Endothelial cell of umbilical vein (primary cell): ENCODE data around the gene CNTLN. TPM values are rescaled to one million over a fixed set of nuclear protein-coding genes. Genes with fewer than 3 reads are reported as not detected.

Experiments
- BruUV-seq: library from RNA; stranded (reverse); fragments of 400-500 nt; replicated peaks from 2 replicates; lab custom pipeline; 2021; lab: Mats Ljungman, UMichigan
- CTCF ChIA-PET: fragments of 300-600, 350-600 bp; sonication (Branson Sonifier 250); formaldehyde crosslinking; loops from one replicate; lab custom pipeline; 2021; ENCODE audit warnings: antibody characterized with exemption, inconsistent platforms; lab: Charles Lee
- POLR2A ChIA-PET: fragments of 300-600, 350-600 bp; sonication (Branson Sonifier 250); formaldehyde crosslinking; loops from one replicate; lab custom pipeline; 2021; ENCODE audit warnings: antibody characterized with exemption, inconsistent platforms; lab: Charles Lee
- DNase-seq: peaks from one replicate; pipeline ENCODE4 v3.0.0-alpha.2; 2011; ENCODE audit warnings: low read depth, low spot score
- FAIRE-seq: peaks from 2 replicates; lab custom pipeline; 2011; peaks lifted over from hg19 to GRCh38; lab: Jason Lieb, UNC
- H2AFZ ChIP-seq: 2 replicates; pipeline ENCODE4 v1.6.0; 2012; ENCODE audit warnings: low read depth, low read length, control low read depth, inconsistent platforms
- H3K27ac ChIP-seq: 2 replicates; pipeline ENCODE4 v1.5.1; 2011; ENCODE audit warnings: low read depth, mild to moderate bottlenecking, control low read depth, low read length, moderate library complexity; ENCODE audit not compliant: insufficient read depth
- H3K27me3 ChIP-seq, 2 experiments: 2 replicates each; pipeline versions ENCODE4 v1.6.0 to v1.6.1; 2011; ENCODE audit warnings: low read length in 2 of 2, mixed read lengths in 1 of 2; ENCODE audit not compliant: control insufficient read depth in 2 of 2, insufficient read depth in 2 of 2
- H3K36me3 ChIP-seq, 2 experiments: 2 replicates in 1 of 2; 3 replicates in 1 of 2; pipeline ENCODE4 v1.5.1; 2011; ENCODE audit warnings: low read length in 2 of 2, mild to moderate bottlenecking in 1 of 2, moderate library complexity in 1 of 2; ENCODE audit not compliant: control insufficient read depth in 2 of 2, insufficient read depth in 2 of 2; ENCODE audit errors: extremely low read depth in 1 of 2
- H3K4me1 ChIP-seq: 3 replicates; pipeline ENCODE4 v1.5.1; 2011; ENCODE audit warnings: mild to moderate bottlenecking, low read length; ENCODE audit not compliant: control insufficient read depth, insufficient read depth; ENCODE audit errors: extremely low read depth
- H3K4me2 ChIP-seq: 2 replicates; pipeline ENCODE4 v1.6.1; 2011; ENCODE audit warnings: low read length, control low read depth, mixed read lengths; ENCODE audit not compliant: insufficient read depth
- H3K4me3 ChIP-seq, 3 experiments: fragments of 200-600 bp in 1 of 3; sonication (generic), shearing (Covaris generic) in 1 of 3; replicated peaks in 1 of 3; 2 replicates each; pipeline ENCODE4 v1.5.1; 2011 to 2016; ENCODE audit warnings: control low read depth in 3 of 3, low read length in 3 of 3, mild to moderate bottlenecking in 2 of 3, inconsistent platforms in 1 of 3, low read depth in 1 of 3, moderate library complexity in 1 of 3; ENCODE audit not compliant: insufficient read depth in 1 of 3
- H3K79me2 ChIP-seq: 2 replicates; pipeline ENCODE4 v1.6.0; 2012; ENCODE audit warnings: low read length, inconsistent platforms; ENCODE audit not compliant: control insufficient read depth, insufficient read depth
- H3K9ac ChIP-seq: replicated peaks from 2 replicates; pipeline ENCODE3; 2011; ENCODE audit warnings: low read length, control low read depth; ENCODE audit not compliant: insufficient read depth; ENCODE audit errors: extremely low read depth
- H3K9me1 ChIP-seq: replicated peaks from 3 replicates; pipeline ENCODE4 v1.6.0; 2011; ENCODE audit warnings: mild to moderate bottlenecking, low read length; ENCODE audit not compliant: control insufficient read depth, insufficient read depth; ENCODE audit errors: extremely low read depth
- H3K9me3 ChIP-seq: replicated peaks from 2 replicates; pipeline ENCODE4 v1.5.1; 2012; ENCODE audit warnings: low read length, inconsistent platforms; ENCODE audit not compliant: control insufficient read depth, insufficient read depth
- H4K20me1 ChIP-seq: replicated peaks from 2 replicates; pipeline ENCODE3; 2011; ENCODE audit warnings: mild to moderate bottlenecking, low read length; ENCODE audit not compliant: control insufficient read depth, insufficient read depth; ENCODE audit errors: extremely low read depth
- EZH2 ChIP-seq: IDR thresholded peaks from 2 replicates; pipeline ENCODE4 v1.6.1; 2012; ENCODE audit warnings: borderline replicate concordance, low read depth, mild to moderate bottlenecking, moderate library complexity, low read length, inconsistent platforms; ENCODE audit not compliant: severe bottlenecking
- FOS ChIP-seq: IDR thresholded peaks from 2 replicates; pipeline ENCODE4 v1.6.1; 2011; ENCODE audit warnings: mild to moderate bottlenecking, low read length, moderate library complexity, borderline replicate concordance; ENCODE audit not compliant: insufficient read depth
- GATA2 ChIP-seq: IDR thresholded peaks from 2 replicates; pipeline ENCODE4 v1.7.0; 2011; ENCODE audit warnings: low read depth, mild to moderate bottlenecking, moderate library complexity, mixed read lengths, low read length; ENCODE audit not compliant: insufficient read length, insufficient read depth
- JUN ChIP-seq: IDR thresholded peaks from 2 replicates; pipeline ENCODE4 v1.6.1; 2011; ENCODE audit warnings: borderline replicate concordance, low read depth; ENCODE audit not compliant: insufficient read length, insufficient read depth
- MAX ChIP-seq: IDR thresholded peaks from 2 replicates; pipeline ENCODE4 v1.6.1; 2011; ENCODE audit not compliant: insufficient read depth, insufficient read length
- MYC ChIP-seq: IDR thresholded peaks from one replicate; pipeline ENCODE4 v1.6.1; 2011; ENCODE audit warnings: mild to moderate bottlenecking, low read depth, low read length
- POLR2A ChIP-seq: IDR thresholded peaks from 2 replicates; pipeline ENCODE4 v1.6.1; 2012; ENCODE audit warnings: low read depth, mild to moderate bottlenecking, control low read depth, low read length
- POLR2AphosphoS5 ChIP-seq: IDR thresholded peaks from 2 replicates; pipeline ENCODE4 v1.6.1; 2012; ENCODE audit warnings: low read depth, mild to moderate bottlenecking, control low read depth, low read length, moderate library complexity; ENCODE audit not compliant: insufficient read depth
- dilution Hi-C: fragments of 300-500 bp; cut with MboI; formaldehyde crosslinking; loops from one replicate; pipeline ENCODE4 v1.15.0; 2019; ENCODE audit warnings: low sequenced_read_pairs; ENCODE audit not compliant: extremely low pct_ligation_motif_present
- intact Hi-C: fragments of 100-400 bp; cut with micrococcal nuclease; formaldehyde crosslinking; loops from one replicate; pipeline ENCODE4 v1.10.0; 2022
- polyA plus RNA-seq, 4 experiments: library from polyadenylated mRNA; depleted of rRNA in 3 of 4; stranded (reverse) in 3 of 4; unstranded in 1 of 4; fragments of >200 nt; gene quantifications; 2 replicates each; pipeline versions ENCODE4 v1.2.1 to v1.2.3, GENCODE V29; 2011 to 2012; ENCODE audit warnings: missing spikeins in 1 of 4
- total RNA-seq: library from RNA; stranded (reverse); gene quantifications from 2 replicates; pipeline ENCODE4 v1.2.3, GENCODE V29; 2021
- TF ChIP-seq, protein P1 (sequence below), 2 donors: IDR thresholded peaks; 1 replicate in 1 of 2; 2 replicates in 1 of 2; pipeline ENCODE4 v1.5.1; 2011; ENCODE audit warnings: low read length in 2 of 2, mild to moderate bottlenecking in 2 of 2, moderate library complexity in 2 of 2, control low read depth in 1 of 2, inconsistent platforms in 1 of 2, low read depth in 1 of 2; ENCODE audit not compliant: insufficient read depth in 1 of 2; ENCODE audit errors: extremely low read depth in 1 of 2

Gene CNTLN
- total and polyA plus RNA-seq, 2 donors (not counting 3 experiments of a cell fraction or from before 2014, with no cell fraction given), result 3.5 to 15.8 TPM

DNA sequence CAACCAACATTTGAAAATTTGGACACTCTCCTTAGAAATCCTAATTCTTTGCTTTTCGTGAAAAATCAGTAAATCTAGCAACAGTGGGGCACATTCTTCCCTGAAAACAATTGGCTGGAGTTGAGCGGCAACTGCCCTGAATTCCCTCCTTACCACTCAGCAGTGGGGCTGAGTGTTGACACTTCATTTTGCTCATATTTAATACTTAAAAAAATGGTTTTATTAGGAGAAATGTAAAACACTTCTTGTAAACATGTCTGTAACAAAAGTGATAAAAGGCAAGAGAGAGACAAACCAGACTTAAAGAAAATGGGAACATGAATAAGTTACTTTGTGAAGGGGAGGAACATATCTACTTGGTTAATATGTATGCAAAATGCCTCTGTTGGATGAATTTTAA lies 193.5 kb downstream of the CNTLN start:
- no peaks in the 10 kb centered on the region for H3K9me3 ChIP-seq
- H3K4me2 ChIP-seq, result no peak overlapping the region
- H3K4me3 ChIP-seq, result no peak overlapping the region
- ChIA-PET CTCF (no interaction called here), POLR2A (no interaction called here)
- intact Hi-C loops (no loop called here), dilution Hi-C loops (no loop called here)
- no peaks in the 10 kb centered on the region for H4K20me1 ChIP-seq
- TF ChIP-seq POLR2AphosphoS5, result no peak
- TF ChIP-seq POLR2A, result no peak
- TF ChIP-seq JUN, result no peak
- no peak for TF ChIP-seq MAX
- no peaks in the 10 kb centered on the region for H3K79me2 ChIP-seq
- no peaks in the 10 kb centered on the region for H3K4me1 ChIP-seq
- DNase-seq (no peak), FAIRE-seq (no peak)
- H3K9me1 ChIP-seq, result no peaks in the 10 kb centered on the region
- H2AFZ ChIP-seq, result no peak overlapping the region
- H3K27me3 ChIP-seq, result no peaks in the 10 kb centered on the region
- H3K36me3 ChIP-seq, result no peaks in the 10 kb centered on the region
- no peak overlapping the region for H3K27ac ChIP-seq
- no TSS peak for BruUV-seq
- H3K9ac ChIP-seq, result no peak overlapping the region

- Histone ChIP-seq H3K79me2 (no peaks in the 10 kb centered on the region), H2AFZ (no peak overlapping the region), H3K27me3 (no peaks in the 10 kb centered on the region), H3K9ac (no peak overlapping the region), H4K20me1 (no peaks in the 10 kb centered on the region), H3K9me1 (no peaks in the 10 kb centered on the region), H3K9me3 (no peaks in the 10 kb centered on the region), H3K4me1 (no peaks in the 10 kb centered on the region), H3K36me3 (no peaks in the 10 kb centered on the region), H3K27ac (no peak overlapping the region), H3K4me2 (no peak overlapping the region), H3K4me3 (no peak overlapping the region)
- dilution Hi-C loops, result no loop called here
- CTCF ChIA-PET, result interaction anchor here (1.0 kb wide), 2 partner anchors 10 to 11 kb away, joined by 3 read pairs; no protein-coding TSS in a partner anchor
- POLR2A ChIA-PET, result no interaction called here
- TF ChIP-seq POLR2A (no peak), JUN (no peak), MAX (no peak), FOS (no peak), EZH2 (no peak), POLR2AphosphoS5 (no peak), GATA2 (no peak), MYC (no peak)
- TF ChIP-seq, protein P1, sequence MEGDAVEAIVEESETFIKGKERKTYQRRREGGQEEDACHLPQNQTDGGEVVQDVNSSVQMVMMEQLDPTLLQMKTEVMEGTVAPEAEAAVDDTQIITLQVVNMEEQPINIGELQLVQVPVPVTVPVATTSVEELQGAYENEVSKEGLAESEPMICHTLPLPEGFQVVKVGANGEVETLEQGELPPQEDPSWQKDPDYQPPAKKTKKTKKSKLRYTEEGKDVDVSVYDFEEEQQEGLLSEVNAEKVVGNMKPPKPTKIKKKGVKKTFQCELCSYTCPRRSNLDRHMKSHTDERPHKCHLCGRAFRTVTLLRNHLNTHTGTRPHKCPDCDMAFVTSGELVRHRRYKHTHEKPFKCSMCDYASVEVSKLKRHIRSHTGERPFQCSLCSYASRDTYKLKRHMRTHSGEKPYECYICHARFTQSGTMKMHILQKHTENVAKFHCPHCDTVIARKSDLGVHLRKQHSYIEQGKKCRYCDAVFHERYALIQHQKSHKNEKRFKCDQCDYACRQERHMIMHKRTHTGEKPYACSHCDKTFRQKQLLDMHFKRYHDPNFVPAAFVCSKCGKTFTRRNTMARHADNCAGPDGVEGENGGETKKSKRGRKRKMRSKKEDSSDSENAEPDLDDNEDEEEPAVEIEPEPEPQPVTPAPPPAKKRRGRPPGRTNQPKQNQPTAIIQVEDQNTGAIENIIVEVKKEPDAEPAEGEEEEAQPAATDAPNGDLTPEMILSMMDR (IDR thresholded peaks at IDR 0.05; ENCODE audit: extremely low read depth in 1 of 2, insufficient read depth in 1 of 2, low read depth in 1 of 2, low read length in 2 of 2), result no peak
- FAIRE-seq (no peak), DNase-seq (no peak)
- intact Hi-C loops, result no loop called here
- BruUV-seq, result no TSS peak
Measured at GRCh38 chr9:17330097-17330496, 195.3 kb downstream of the CNTLN start.
